Measurements from ENCODE around the gene CWC25. TPM values are rescaled to one million over a fixed set of nuclear protein-coding genes. Genes with fewer than 3 reads are reported as not detected.

Gene CWC25
- total RNA-seq, 1 experiment from 2014 or later = 23.9 TPM

- Histone ChIP-seq H3K4me3 (replicated peaks in 1 of 2; ENCODE audit: low read depth in 1 of 2, low read length in 2 of 2) (no peak overlapping the region), H3K27ac (ENCODE audit: low read depth, low read length) (no peak overlapping the region), H3K9me3 (ENCODE audit: control insufficient read depth in 1 of 2, insufficient read depth in 1 of 2, low read depth in 1 of 2, low read length in 2 of 2) (no peaks in the 10 kb centered on the region), H3K79me2 (ENCODE audit: insufficient read depth, low read length) (peaks cover 40% of the 10 kb centered on the region), H3K27me3 (ENCODE audit: insufficient read depth, low read length) (no peaks in the 10 kb centered on the region), H2AFZ (ENCODE audit: low read depth, low read length, poor library complexity, severe bottlenecking) (no peak overlapping the region), H3K4me2 (ENCODE audit: low read length) (no peak overlapping the region), H3K9ac (ENCODE audit: low read length) (no peak overlapping the region), H4K20me1 (ENCODE audit: insufficient read depth) (peaks cover 4% of the 10 kb centered on the region; the same call in 1 of the 2 replicates), H3K9me2 (ENCODE audit: insufficient read depth) (no peaks in the 10 kb centered on the region), H3K4me1 (ENCODE audit: control insufficient read depth in 1 of 2, insufficient read depth in 2 of 2, low read length in 2 of 2) (no peaks in the 10 kb centered on the region), H3K36me3 (ENCODE audit: control insufficient read depth in 1 of 2, insufficient read depth in 2 of 2, low read length in 2 of 2) (peaks cover 37 to 65% of the 10 kb centered on the region in 2 experiments)
- CTCF ChIA-PET = interaction anchor here (0.8 to 1.2 kb wide), 2 partner anchors 9 to 27 kb away, joined by 3 to 4 read pairs; no protein-coding TSS in a partner anchor
- BruUV-seq (replicated peaks) = no TSS peak
- no peak for ATAC-seq
- intact Hi-C loops (cut with micrococcal nuclease) = no loop called here
- TF ChIP-seq CBX3 (IDR thresholded peaks at IDR 0.05; ENCODE audit: low read depth) (no peak), POLR2A (IDR thresholded peaks at IDR 0.05; ENCODE audit: borderline replicate concordance, extremely low read depth, insufficient read depth, insufficient read length) (no peak), EZH2phosphoT487 (IDR thresholded peaks at IDR 0.05; ENCODE audit: borderline replicate concordance) (no peak), FOSL1 (IDR thresholded peaks at IDR 0.05; ENCODE audit: low read depth) (no peak), TCF7L2 (IDR thresholded peaks at IDR 0.05; ENCODE audit: borderline replicate concordance, extremely low read depth, insufficient read depth, insufficient read length) (no peak), ELF1 (IDR thresholded peaks at IDR 0.05; ENCODE audit: borderline replicate concordance, low read depth) (no peak), ZBTB33 (IDR thresholded peaks at IDR 0.05; ENCODE audit: extremely low read depth, insufficient replicate concordance, low read length) (no peak), POLR2AphosphoS5 (IDR thresholded peaks at IDR 0.05; ENCODE audit: low read depth, low read length) (no peak), EGR1 (IDR thresholded peaks at IDR 0.05; ENCODE audit: low read depth) (no peak), SIN3A (IDR thresholded peaks at IDR 0.05; ENCODE audit: low read depth) (no peak), ATF3 (IDR thresholded peaks at IDR 0.05) (no peak), EZH2 (IDR thresholded peaks at IDR 0.05) (no peak), RAD21 (IDR thresholded peaks at IDR 0.05; ENCODE audit: low read depth) (no peak), ZNF274 (IDR thresholded peaks at IDR 0.05; ENCODE audit: low read depth, low read length) (no peak), SP1 (IDR thresholded peaks at IDR 0.05; ENCODE audit: low read depth) (no peak), CEBPB (IDR thresholded peaks at IDR 0.05; ENCODE audit: low read depth) (no peak), JUND (IDR thresholded peaks at IDR 0.05) (no peak), REST (IDR thresholded peaks at IDR 0.05; ENCODE audit: low read depth) (no peak), MAX (IDR thresholded peaks at IDR 0.05) (no peak)
- TF ChIP-seq, protein P1, sequence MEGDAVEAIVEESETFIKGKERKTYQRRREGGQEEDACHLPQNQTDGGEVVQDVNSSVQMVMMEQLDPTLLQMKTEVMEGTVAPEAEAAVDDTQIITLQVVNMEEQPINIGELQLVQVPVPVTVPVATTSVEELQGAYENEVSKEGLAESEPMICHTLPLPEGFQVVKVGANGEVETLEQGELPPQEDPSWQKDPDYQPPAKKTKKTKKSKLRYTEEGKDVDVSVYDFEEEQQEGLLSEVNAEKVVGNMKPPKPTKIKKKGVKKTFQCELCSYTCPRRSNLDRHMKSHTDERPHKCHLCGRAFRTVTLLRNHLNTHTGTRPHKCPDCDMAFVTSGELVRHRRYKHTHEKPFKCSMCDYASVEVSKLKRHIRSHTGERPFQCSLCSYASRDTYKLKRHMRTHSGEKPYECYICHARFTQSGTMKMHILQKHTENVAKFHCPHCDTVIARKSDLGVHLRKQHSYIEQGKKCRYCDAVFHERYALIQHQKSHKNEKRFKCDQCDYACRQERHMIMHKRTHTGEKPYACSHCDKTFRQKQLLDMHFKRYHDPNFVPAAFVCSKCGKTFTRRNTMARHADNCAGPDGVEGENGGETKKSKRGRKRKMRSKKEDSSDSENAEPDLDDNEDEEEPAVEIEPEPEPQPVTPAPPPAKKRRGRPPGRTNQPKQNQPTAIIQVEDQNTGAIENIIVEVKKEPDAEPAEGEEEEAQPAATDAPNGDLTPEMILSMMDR (IDR thresholded peaks at IDR 0.05 in 2 of 3, conservative IDR thresholded peaks at IDR 0.05 in 1 of 3; ENCODE audit: borderline replicate concordance in 1 of 3, insufficient read depth in 1 of 3, low read depth in 2 of 3, low read length in 2 of 3) = no peak
- DNase-seq (ENCODE audit: low read depth, low spot score) = no peak
- RAD21 ChIA-PET (ENCODE audit: low non-redundant PET in 1 of 2, low total read pairs in 2 of 2, uncharacterized antibody in 2 of 2, unreplicated experiment in 2 of 2) = interaction anchor here (0.5 to 0.7 kb wide), 2 partner anchors 71 to 213 kb away, joined by 3 read pairs; no protein-coding TSS in a partner anchor
- POLR2A ChIA-PET = no interaction called here
Observed at GRCh38 chr17:38762231-38762630, 62.9 kb downstream of the CWC25 start.
